Measurements from ENCODE around the gene JMJD1C.

DNA sequence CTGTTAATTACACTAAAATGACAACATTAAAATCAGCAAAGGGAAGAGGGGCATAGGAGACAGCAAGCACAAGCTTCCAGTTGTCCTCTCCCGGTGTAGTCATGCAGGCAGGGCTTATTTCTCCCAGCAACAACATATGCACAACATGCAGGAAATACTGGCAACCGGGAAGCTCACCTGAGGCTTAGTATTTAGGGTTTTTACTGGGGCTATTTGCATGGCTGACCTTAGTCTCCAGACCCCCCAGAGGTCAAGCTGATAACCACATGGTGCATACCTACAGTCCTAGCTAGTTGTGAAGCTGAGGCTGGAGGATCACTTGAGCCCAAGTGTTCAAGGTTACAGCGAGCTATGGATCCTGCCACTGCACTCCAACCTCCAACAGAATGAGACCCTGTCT, 12.8 kb upstream of the JMJD1C start:
- TF ChIP-seq, protein P1, sequence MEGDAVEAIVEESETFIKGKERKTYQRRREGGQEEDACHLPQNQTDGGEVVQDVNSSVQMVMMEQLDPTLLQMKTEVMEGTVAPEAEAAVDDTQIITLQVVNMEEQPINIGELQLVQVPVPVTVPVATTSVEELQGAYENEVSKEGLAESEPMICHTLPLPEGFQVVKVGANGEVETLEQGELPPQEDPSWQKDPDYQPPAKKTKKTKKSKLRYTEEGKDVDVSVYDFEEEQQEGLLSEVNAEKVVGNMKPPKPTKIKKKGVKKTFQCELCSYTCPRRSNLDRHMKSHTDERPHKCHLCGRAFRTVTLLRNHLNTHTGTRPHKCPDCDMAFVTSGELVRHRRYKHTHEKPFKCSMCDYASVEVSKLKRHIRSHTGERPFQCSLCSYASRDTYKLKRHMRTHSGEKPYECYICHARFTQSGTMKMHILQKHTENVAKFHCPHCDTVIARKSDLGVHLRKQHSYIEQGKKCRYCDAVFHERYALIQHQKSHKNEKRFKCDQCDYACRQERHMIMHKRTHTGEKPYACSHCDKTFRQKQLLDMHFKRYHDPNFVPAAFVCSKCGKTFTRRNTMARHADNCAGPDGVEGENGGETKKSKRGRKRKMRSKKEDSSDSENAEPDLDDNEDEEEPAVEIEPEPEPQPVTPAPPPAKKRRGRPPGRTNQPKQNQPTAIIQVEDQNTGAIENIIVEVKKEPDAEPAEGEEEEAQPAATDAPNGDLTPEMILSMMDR (conservative IDR thresholded peaks at IDR 0.05; ENCODE audit: low read length) = no peak
- TF ChIP-seq EZH2phosphoT487 (IDR thresholded peaks at IDR 0.05; ENCODE audit: borderline replicate concordance, low read depth, low read length) = no peak
